GM21381 (cell line): ENCODE data around the gene HES5.

Experiments
- ATAC-seq: cut with Tn5 transposase; IDR thresholded peaks from one replicate; pipeline ENCODE4 v1.9.1; 2021; ENCODE audit warnings: mild to moderate bottlenecking, moderate library complexity; ENCODE audit not compliant: unreplicated experiment

Gene HES5

GRCh38 chr1:2547210-2548067, 17.4 kb upstream of the HES5 start:
- ATAC-seq, result peak; percentile 2

GRCh38 chr1:2546515-2547209, 16.6 kb upstream of the HES5 start:
- peak; percentile 33 for ATAC-seq

- peak; percentile 33 for ATAC-seq
Measured at GRCh38 chr1:2545754-2546514, 15.9 kb upstream of the HES5 start.

- ATAC-seq, result no peak
Measured at GRCh38 chr1:2544875-2545640, 15.0 kb upstream of the HES5 start.

GRCh38 chr1:2544093-2544874, 14.2 kb upstream of the HES5 start:
- no peak for ATAC-seq

GRCh38 chr1:2543543-2544092, 13.6 kb upstream of the HES5 start:
- ATAC-seq, result no peak

- no peak for ATAC-seq
Measured at GRCh38 chr1:2542246-2542915, 12.3 kb upstream of the HES5 start.

GRCh38 chr1:2541619-2542245, 11.7 kb upstream of the HES5 start:
- no peak for ATAC-seq

GRCh38 chr1:2540816-2541492, 10.9 kb upstream of the HES5 start:
- no peak for ATAC-seq

GRCh38 chr1:2539312-2539907, 9.3 kb upstream of the HES5 start:
- ATAC-seq, result no peak

- no peak for ATAC-seq
Measured at GRCh38 chr1:2538872-2539271, 8.8 kb upstream of the HES5 start.

GRCh38 chr1:2538376-2538775, 8.3 kb upstream of the HES5 start:
- ATAC-seq, result no peak

- no peak for ATAC-seq
Measured at GRCh38 chr1:2537784-2538115, 7.7 kb upstream of the HES5 start.

GRCh38 chr1:2535981-2536380, 5.9 kb upstream of the HES5 start:
- no peak for ATAC-seq

GRCh38 chr1:2535455-2535854, 5.4 kb upstream of the HES5 start:
- no peak for ATAC-seq

GRCh38 chr1:2534687-2535441, 4.8 kb upstream of the HES5 start:
- no peak for ATAC-seq

- ATAC-seq, result no peak
Measured at GRCh38 chr1:2534315-2534686, 4.2 kb upstream of the HES5 start.
